ENCODE measurements around the gene TTC16. TPM values are rescaled to one million over a fixed set of nuclear protein-coding genes. Genes with fewer than 3 reads are reported as not detected.

TTC16 gene
- total and polyA plus RNA-seq, 2 donors (not counting 1 experiment from before 2014, with no cell fraction given), result under 0.01 TPM; not detected in 1

DNA sequence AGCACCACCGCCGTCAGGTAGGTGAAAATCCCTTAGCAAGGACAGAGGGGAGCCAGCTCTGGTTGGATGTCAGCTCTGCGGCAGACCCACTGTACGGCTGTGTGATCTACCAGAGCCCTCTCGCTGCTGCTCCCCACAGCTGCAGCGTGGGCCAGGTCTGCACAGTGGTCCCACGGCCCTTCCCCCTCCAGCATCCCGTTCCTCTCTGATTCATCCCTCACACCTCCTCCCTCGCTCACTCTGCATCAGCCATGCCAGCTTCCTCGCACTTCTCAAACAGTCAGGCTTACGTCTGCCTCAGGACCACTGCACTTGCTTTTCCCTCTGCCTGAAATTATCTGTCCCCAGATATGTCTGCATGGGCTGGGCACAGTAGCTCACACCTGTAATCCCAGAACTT is 35.7 kb upstream of the TTC16 start:
- Histone ChIP-seq H2AFZ (ENCODE audit: low read length) (no peak overlapping the region), H3K79me2 (ENCODE audit: control insufficient read depth, insufficient read depth, low read length) (no peaks in the 10 kb centered on the region)
- no peak for DNase-seq (ENCODE audit: low read depth in 2 of 2)

GRCh38 chr9:127680846-127681245 is 35.0 kb upstream of the TTC16 start:
- Histone ChIP-seq H3K36me3 (ENCODE audit: control insufficient read depth, insufficient read depth, low read length) (peaks cover 32% of the 10 kb centered on the region), H3K27me3 (ENCODE audit: control insufficient read depth, insufficient read depth, low read length) (no peaks in the 10 kb centered on the region), H3K9me3 (ENCODE audit: control insufficient read depth, insufficient read depth, low read depth, low read length) (no peaks in the 10 kb centered on the region), H2AFZ (ENCODE audit: low read length) (no peak overlapping the region), H3K4me1 (ENCODE audit: control insufficient read depth, extremely low read depth, insufficient read depth, low read length) (peaks cover 3% of the 10 kb centered on the region), H3K9ac (ENCODE audit: insufficient read depth, low read length) (no peak overlapping the region), H3K4me2 (ENCODE audit: extremely low read depth, insufficient read depth, low read length) (no peak overlapping the region), H3K4me3 (replicated peaks in 1 of 4; ENCODE audit: control extremely low read depth in 1 of 4, insufficient read depth in 1 of 4, low read depth in 3 of 4, low read length in 4 of 4) (no peak overlapping the region), H3K27ac (ENCODE audit: insufficient read depth, low read length) (no peak overlapping the region), H4K20me1 (ENCODE audit: control insufficient read depth, extremely low read depth, insufficient read depth, low read length) (no peaks in the 10 kb centered on the region), H3K79me2 (ENCODE audit: control insufficient read depth, insufficient read depth, low read length) (no peaks in the 10 kb centered on the region)
- TF ChIP-seq, protein P1, sequence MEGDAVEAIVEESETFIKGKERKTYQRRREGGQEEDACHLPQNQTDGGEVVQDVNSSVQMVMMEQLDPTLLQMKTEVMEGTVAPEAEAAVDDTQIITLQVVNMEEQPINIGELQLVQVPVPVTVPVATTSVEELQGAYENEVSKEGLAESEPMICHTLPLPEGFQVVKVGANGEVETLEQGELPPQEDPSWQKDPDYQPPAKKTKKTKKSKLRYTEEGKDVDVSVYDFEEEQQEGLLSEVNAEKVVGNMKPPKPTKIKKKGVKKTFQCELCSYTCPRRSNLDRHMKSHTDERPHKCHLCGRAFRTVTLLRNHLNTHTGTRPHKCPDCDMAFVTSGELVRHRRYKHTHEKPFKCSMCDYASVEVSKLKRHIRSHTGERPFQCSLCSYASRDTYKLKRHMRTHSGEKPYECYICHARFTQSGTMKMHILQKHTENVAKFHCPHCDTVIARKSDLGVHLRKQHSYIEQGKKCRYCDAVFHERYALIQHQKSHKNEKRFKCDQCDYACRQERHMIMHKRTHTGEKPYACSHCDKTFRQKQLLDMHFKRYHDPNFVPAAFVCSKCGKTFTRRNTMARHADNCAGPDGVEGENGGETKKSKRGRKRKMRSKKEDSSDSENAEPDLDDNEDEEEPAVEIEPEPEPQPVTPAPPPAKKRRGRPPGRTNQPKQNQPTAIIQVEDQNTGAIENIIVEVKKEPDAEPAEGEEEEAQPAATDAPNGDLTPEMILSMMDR (conservative IDR thresholded peaks at IDR 0.05 in 1 of 2, IDR thresholded peaks at IDR 0.05 in 1 of 2; ENCODE audit: low read depth in 1 of 2, low read length in 2 of 2), result no peak
- no peak for TF ChIP-seq EZH2 (IDR thresholded peaks at IDR 0.05; ENCODE audit: low read length, missing control alignments)
- DNase-seq (ENCODE audit: low read depth in 2 of 2), result no peak

More for the DNA sequence above, 35.7 kb upstream of the TTC16 start:
- peaks cover 34% of the 10 kb centered on the region for H3K36me3 ChIP-seq (ENCODE audit: control insufficient read depth, insufficient read depth, low read length)
- H3K4me3 ChIP-seq (replicated peaks in 1 of 4; ENCODE audit: control extremely low read depth in 1 of 4, insufficient read depth in 1 of 4, low read depth in 3 of 4, low read length in 4 of 4), result no peak overlapping the region
- H3K4me2 ChIP-seq (ENCODE audit: extremely low read depth, insufficient read depth, low read length), result no peak overlapping the region
- no peaks in the 10 kb centered on the region for H4K20me1 ChIP-seq (ENCODE audit: control insufficient read depth, extremely low read depth, insufficient read depth, low read length)
- no peak overlapping the region for H3K9ac ChIP-seq (ENCODE audit: insufficient read depth, low read length)
- H3K27ac ChIP-seq (ENCODE audit: insufficient read depth, low read length), result no peak overlapping the region
- no peaks in the 10 kb centered on the region for H3K27me3 ChIP-seq (ENCODE audit: control insufficient read depth, insufficient read depth, low read length)
- no peaks in the 10 kb centered on the region for H3K9me3 ChIP-seq (ENCODE audit: control insufficient read depth, insufficient read depth, low read depth, low read length)
- no peak for TF ChIP-seq EZH2 (IDR thresholded peaks at IDR 0.05; ENCODE audit: low read length, missing control alignments)
- TF ChIP-seq, protein P1 (conservative IDR thresholded peaks at IDR 0.05 in 1 of 2, IDR thresholded peaks at IDR 0.05 in 1 of 2; ENCODE audit: low read depth in 1 of 2, low read length in 2 of 2), result no peak
- peaks cover 3% of the 10 kb centered on the region for H3K4me1 ChIP-seq (ENCODE audit: control insufficient read depth, extremely low read depth, insufficient read depth, low read length)

DNA sequence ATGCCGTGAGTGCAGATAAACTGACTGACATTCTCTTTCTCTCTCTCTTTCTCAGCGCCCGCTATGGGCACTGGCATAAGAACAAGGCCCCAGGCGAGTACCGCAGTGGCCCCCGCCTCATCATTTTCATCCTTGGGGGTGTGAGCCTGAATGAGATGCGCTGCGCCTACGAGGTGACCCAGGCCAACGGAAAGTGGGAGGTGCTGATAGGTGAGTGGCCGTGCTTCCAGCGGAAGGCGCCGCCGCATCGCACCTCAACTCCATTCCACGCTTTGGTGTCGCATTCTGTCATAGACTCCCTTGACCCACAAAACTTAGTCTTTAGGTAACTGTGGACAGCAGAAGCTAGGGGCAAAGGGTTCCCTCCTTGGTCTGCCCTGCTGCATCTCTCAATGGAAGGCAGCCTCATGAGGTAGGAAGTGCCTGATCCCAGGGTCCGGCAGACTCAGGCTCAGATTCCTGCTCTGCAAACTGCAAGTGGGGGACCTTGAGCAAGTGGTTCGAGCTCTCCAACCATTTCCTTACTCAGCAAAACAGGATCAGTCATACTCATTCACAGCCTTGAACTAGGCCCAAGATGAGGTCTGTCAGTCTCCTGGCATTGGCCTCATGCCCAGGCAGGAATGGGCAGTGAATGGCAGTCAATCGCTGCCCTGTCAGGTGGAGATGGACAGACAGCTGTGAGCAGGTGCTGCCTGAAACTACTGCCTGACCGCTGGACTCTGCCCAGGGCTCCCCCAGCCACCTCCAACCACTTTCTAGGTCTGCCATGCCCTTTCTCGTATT is 33.3 kb upstream of the TTC16 start:
- Histone ChIP-seq H3K4me3 (replicated peaks in 1 of 4; ENCODE audit: control extremely low read depth in 1 of 4, insufficient read depth in 1 of 4, low read depth in 3 of 4, low read length in 4 of 4) (no peak overlapping the region), H3K27ac (ENCODE audit: insufficient read depth, low read length) (no peak overlapping the region), H4K20me1 (ENCODE audit: control insufficient read depth, extremely low read depth, insufficient read depth, low read length) (no peaks in the 10 kb centered on the region), H3K27me3 (ENCODE audit: control insufficient read depth, insufficient read depth, low read length) (no peaks in the 10 kb centered on the region), H3K4me2 (ENCODE audit: extremely low read depth, insufficient read depth, low read length) (no peak overlapping the region), H3K79me2 (ENCODE audit: control insufficient read depth, insufficient read depth, low read length) (no peaks in the 10 kb centered on the region), H3K4me1 (ENCODE audit: control insufficient read depth, extremely low read depth, insufficient read depth, low read length) (peaks cover 3% of the 10 kb centered on the region), H3K9ac (ENCODE audit: insufficient read depth, low read length) (no peak overlapping the region), H2AFZ (ENCODE audit: low read length) (no peak overlapping the region), H3K36me3 (ENCODE audit: control insufficient read depth, insufficient read depth, low read length) (peaks cover 30% of the 10 kb centered on the region), H3K9me3 (ENCODE audit: control insufficient read depth, insufficient read depth, low read depth, low read length) (no peaks in the 10 kb centered on the region)
- DNase-seq (ENCODE audit: low read depth in 2 of 2), result no peak
- no peak for TF ChIP-seq EZH2 (IDR thresholded peaks at IDR 0.05; ENCODE audit: low read length, missing control alignments)
- TF ChIP-seq, protein P1 (conservative IDR thresholded peaks at IDR 0.05 in 1 of 2, IDR thresholded peaks at IDR 0.05 in 1 of 2; ENCODE audit: low read depth in 1 of 2, low read length in 2 of 2), result no peak

All from fibroblast of lung (primary cell).